Measurements from ENCODE around the gene NXT1. TPM values are rescaled to one million over a fixed set of nuclear protein-coding genes. Genes with fewer than 3 reads are reported as not detected.

Gene NXT1
- total RNA-seq, 1 experiment from 2014 or later = 40.1 TPM

DNA sequence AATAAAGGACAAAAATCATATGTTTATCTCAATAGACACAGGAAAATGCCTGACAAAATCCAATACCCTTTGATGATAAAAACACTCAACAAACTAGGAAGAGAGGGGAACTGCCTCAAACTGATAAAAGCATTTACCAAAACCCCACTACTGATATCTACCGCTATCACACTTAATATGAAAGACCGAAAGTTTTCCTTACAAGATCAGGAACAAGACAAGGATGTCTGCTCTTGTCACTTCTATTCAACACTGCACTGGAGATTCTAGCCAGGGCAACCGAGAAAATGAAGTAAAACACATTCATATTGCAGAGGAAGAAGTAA is 36.5 kb downstream of the NXT1 start:
- TF ChIP-seq, protein P1, sequence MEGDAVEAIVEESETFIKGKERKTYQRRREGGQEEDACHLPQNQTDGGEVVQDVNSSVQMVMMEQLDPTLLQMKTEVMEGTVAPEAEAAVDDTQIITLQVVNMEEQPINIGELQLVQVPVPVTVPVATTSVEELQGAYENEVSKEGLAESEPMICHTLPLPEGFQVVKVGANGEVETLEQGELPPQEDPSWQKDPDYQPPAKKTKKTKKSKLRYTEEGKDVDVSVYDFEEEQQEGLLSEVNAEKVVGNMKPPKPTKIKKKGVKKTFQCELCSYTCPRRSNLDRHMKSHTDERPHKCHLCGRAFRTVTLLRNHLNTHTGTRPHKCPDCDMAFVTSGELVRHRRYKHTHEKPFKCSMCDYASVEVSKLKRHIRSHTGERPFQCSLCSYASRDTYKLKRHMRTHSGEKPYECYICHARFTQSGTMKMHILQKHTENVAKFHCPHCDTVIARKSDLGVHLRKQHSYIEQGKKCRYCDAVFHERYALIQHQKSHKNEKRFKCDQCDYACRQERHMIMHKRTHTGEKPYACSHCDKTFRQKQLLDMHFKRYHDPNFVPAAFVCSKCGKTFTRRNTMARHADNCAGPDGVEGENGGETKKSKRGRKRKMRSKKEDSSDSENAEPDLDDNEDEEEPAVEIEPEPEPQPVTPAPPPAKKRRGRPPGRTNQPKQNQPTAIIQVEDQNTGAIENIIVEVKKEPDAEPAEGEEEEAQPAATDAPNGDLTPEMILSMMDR (IDR thresholded peaks at IDR 0.05; ENCODE audit: unreplicated experiment) = no peak
- H3K4me1 Mint-ChIP-seq (ENCODE audit: insufficient read depth, unreplicated experiment) = no peaks in the 10 kb centered on the region
- ChIA-PET CTCF (interaction anchor here (1.1 to 1.9 kb wide), 2 partner anchors 11 to 281 kb away, joined by 3 to 6 read pairs; no protein-coding TSS in a partner anchor), POLR2A (interaction anchor here (0.7 to 1.7 kb wide), 2 partner anchors 13 to 29 kb away, joined by 3 to 5 read pairs; no protein-coding TSS in a partner anchor)
- no peak overlapping the region for H3K27ac Mint-ChIP-seq (ENCODE audit: low read depth, unreplicated experiment)
- H3K4me3 Mint-ChIP-seq (ENCODE audit: unreplicated experiment) = no peak overlapping the region
- BruUV-seq (replicated peaks) = no TSS peak
- peaks cover 58% of the 10 kb centered on the region for H3K36me3 Mint-ChIP-seq (ENCODE audit: insufficient read depth, unreplicated experiment)
- intact Hi-C loops (cut with micrococcal nuclease) = no loop called here
- peaks cover 8% of the 10 kb centered on the region for H3K9me3 Mint-ChIP-seq (ENCODE audit: unreplicated experiment)
- H3K27me3 Mint-ChIP-seq (ENCODE audit: insufficient read depth, unreplicated experiment) = no peaks in the 10 kb centered on the region
- DNase-seq (ENCODE audit: unreplicated experiment) = no peak

DNA sequence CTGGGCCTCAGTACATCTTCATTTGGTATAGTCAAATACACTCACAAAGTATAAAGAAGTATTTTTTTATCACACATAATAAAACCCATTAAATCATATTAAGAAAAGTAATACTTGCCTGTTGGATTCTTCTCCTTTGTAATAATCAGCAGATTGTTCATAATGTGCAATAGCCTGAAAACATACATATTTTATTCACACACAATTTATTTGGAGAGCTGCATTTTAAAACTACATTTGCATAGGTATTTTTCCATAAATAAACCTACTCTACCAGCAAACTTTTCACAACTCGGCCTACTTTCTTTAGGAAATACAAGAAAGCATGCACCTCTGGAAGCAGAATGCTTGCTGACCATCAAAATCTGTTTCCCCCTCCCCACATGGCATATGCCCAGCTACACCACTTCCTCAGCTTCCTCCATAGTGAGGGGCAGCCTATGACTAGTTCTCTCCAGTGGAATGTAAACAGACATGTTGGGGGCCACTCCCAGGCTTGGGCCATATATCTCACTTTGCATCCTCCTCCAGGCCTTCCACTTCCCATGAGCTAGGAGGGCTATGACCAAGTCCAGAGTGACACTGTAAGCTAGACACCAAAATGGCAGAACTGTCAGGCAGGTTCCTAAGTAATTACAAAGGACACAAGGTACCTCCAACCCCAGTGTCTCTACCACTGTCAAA is 39.6 kb downstream of the NXT1 start:
- ChIA-PET POLR2A (interaction anchor here (0.6 to 2.2 kb wide), 4 partner anchors 14 to 343 kb away, joined by 3 to 7 read pairs (median 6); no protein-coding TSS in a partner anchor), CTCF (interaction anchor here (0.6 to 2.3 kb wide), 8 partner anchors 9 to 698 kb away, joined by 3 to 13 read pairs (median 4); no protein-coding TSS in a partner anchor)
- TF ChIP-seq, protein P1 (IDR thresholded peaks at IDR 0.05; ENCODE audit: unreplicated experiment) = no peak
- Mint-ChIP-seq H3K27me3 (ENCODE audit: insufficient read depth, unreplicated experiment) (no peaks in the 10 kb centered on the region), H3K4me3 (ENCODE audit: unreplicated experiment) (no peak overlapping the region), H3K4me1 (ENCODE audit: insufficient read depth, unreplicated experiment) (no peaks in the 10 kb centered on the region), H3K9me3 (ENCODE audit: unreplicated experiment) (no peaks in the 10 kb centered on the region), H3K36me3 (ENCODE audit: insufficient read depth, unreplicated experiment) (peaks cover 60% of the 10 kb centered on the region), H3K27ac (ENCODE audit: low read depth, unreplicated experiment) (no peak overlapping the region)
- intact Hi-C loops (cut with micrococcal nuclease) = no loop called here
- no peak for DNase-seq (ENCODE audit: unreplicated experiment)
- BruUV-seq (replicated peaks) = no TSS peak

DNA sequence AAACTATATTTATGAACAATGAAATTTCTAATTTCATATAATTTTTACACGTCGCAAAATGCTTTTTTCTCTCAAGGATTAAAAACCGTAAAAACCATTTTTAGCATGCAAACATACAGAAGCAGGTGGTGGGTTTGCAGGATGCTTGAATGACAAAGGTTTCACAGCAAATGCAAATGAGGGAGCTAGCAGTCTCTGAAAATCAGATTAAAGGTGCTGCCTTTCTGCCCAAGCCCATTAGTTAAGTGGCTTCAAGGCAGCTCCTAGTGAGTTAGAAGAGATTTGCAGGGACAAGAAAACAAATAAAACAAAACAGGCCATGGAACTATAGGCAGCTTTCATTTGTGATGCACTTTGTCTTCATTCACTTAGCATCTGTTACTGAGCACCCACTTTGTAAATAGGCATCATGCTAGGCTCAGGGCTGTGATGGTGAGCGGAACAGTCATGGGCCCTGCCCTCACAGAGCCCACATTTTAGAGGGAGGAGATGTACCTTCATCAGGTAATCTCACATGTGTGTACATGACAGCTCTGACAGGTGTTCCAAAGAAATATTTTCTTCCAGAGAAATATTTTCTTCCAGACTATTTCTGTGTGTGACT is 41.2 kb downstream of the NXT1 start:
- TF ChIP-seq, protein P1 (IDR thresholded peaks at IDR 0.05; ENCODE audit: unreplicated experiment) = no peak

More for the DNA sequence above, 41.2 kb downstream of the NXT1 start:
- intact Hi-C loops (cut with micrococcal nuclease) = no loop called here
- Mint-ChIP-seq H3K4me3 (ENCODE audit: unreplicated experiment) (no peak overlapping the region), H3K4me1 (ENCODE audit: insufficient read depth, unreplicated experiment) (no peaks in the 10 kb centered on the region), H3K9me3 (ENCODE audit: unreplicated experiment) (no peaks in the 10 kb centered on the region), H3K27me3 (ENCODE audit: insufficient read depth, unreplicated experiment) (no peaks in the 10 kb centered on the region), H3K36me3 (ENCODE audit: insufficient read depth, unreplicated experiment) (peaks cover 52% of the 10 kb centered on the region), H3K27ac (ENCODE audit: low read depth, unreplicated experiment) (no peak overlapping the region)
- BruUV-seq (replicated peaks) = no TSS peak
- DNase-seq (ENCODE audit: unreplicated experiment) = no peak
- POLR2A ChIA-PET = interaction anchor here (0.9 to 2.2 kb wide), 6 partner anchors 9 to 42 kb away, joined by 3 to 7 read pairs (median 4); no protein-coding TSS in a partner anchor
- CTCF ChIA-PET = interaction anchor here (0.6 to 2.3 kb wide), 8 partner anchors 12 to 1669 kb away, joined by 3 to 13 read pairs (median 3); no protein-coding TSS in a partner anchor
